Subcutaneous abdominal adipose tissue (tissue), 5 donors: ENCODE data around the gene LCNL1.

ENCODE experiments used
- H3K27ac ChIP-seq: one replicate; pipeline ENCODE4 v1.7.0; 2013; ENCODE audit warnings: low read depth, mild to moderate bottlenecking, inconsistent platforms, low read length, moderate library complexity
- H3K27me3 ChIP-seq, 5 donors: one replicate each; pipeline ENCODE4 v1.7.0; 2013; ENCODE audit warnings: low read length in 5 of 5, inconsistent platforms in 1 of 5; ENCODE audit not compliant: control insufficient read depth in 5 of 5, insufficient read depth in 4 of 5
- H3K36me3 ChIP-seq, 5 donors: one replicate each; pipeline ENCODE4 v1.7.0; 2013; ENCODE audit warnings: low read length in 5 of 5; ENCODE audit not compliant: control insufficient read depth in 5 of 5, insufficient read depth in 5 of 5
- H3K4me1 ChIP-seq, 5 donors: one replicate each; pipeline ENCODE4 v1.7.0; 2013; ENCODE audit warnings: low read length in 5 of 5, mild to moderate bottlenecking in 3 of 5, moderate library complexity in 1 of 5; ENCODE audit not compliant: control insufficient read depth in 5 of 5, insufficient read depth in 5 of 5
- H3K4me3 ChIP-seq, 5 donors: one replicate each; pipeline ENCODE4 v1.7.0; 2013; ENCODE audit warnings: low read length in 5 of 5, low read depth in 1 of 5
- H3K9ac ChIP-seq, 5 donors: one replicate each; pipeline ENCODE4 v1.7.0; 2013; ENCODE audit warnings: low read length in 5 of 5, mild to moderate bottlenecking in 4 of 5, moderate library complexity in 3 of 5
- H3K9me3 ChIP-seq, 5 donors: one replicate each; pipeline ENCODE4 v1.7.0; 2013; ENCODE audit warnings: low read length in 5 of 5; ENCODE audit not compliant: control insufficient read depth in 5 of 5
- donor health status: healthy.
- donor health status: healthy.
- donor health status: healthy.
- donor health status: healthy.
- donor health status: healthy.

LCNL1 gene

GRCh38 chr9:136974817-136975535 lies 7.8 kb upstream of the LCNL1 start:
- peaks cover 2 to 7% (median 5%) of the 10 kb centered on the region in 5 donors for H3K27me3 ChIP-seq
- H3K36me3 ChIP-seq, result no peaks in the 10 kb centered on the region
- no peak overlapping the region for H3K4me3 ChIP-seq
- no peaks in the 10 kb centered on the region for H3K9me3 ChIP-seq
- no peak overlapping the region for H3K27ac ChIP-seq
- peaks cover 0 to 42% (median 15%) of the 10 kb centered on the region in 5 donors for H3K4me1 ChIP-seq
- H3K9ac ChIP-seq, result no peak overlapping the region

GRCh38 chr9:136975644-136976043 lies 7.1 kb upstream of the LCNL1 start:
- Histone ChIP-seq H3K36me3 (no peaks in the 10 kb centered on the region), H3K27ac (no peak overlapping the region), H3K4me3 (no peak overlapping the region), H3K4me1 (peaks cover 0 to 45% (median 15%) of the 10 kb centered on the region in 5 donors), H3K9me3 (no peaks in the 10 kb centered on the region), H3K9ac (no peak overlapping the region), H3K27me3 (peaks cover 0 to 7% (median 3%) of the 10 kb centered on the region in 5 donors)

GRCh38 chr9:136977223-136977622 lies 5.6 kb upstream of the LCNL1 start, which contains the start of gene PTGDS:
Gene PTGDS, plus strand, starts transcription at chr9:136977504. Its CDS starts 75 bp downstream, at chr9:136977579.
- Histone ChIP-seq H3K36me3 (no peaks in the 10 kb centered on the region), H3K4me1 (peaks cover 0 to 57% (median 23%) of the 10 kb centered on the region in 5 donors), H3K27ac (no peak within 1 kb of the TSS), H3K4me3 (peak within 1 kb of the TSS in 4 of 5 donors; percentile 30 to 67 (median 44)), H3K9ac (peak within 1 kb of the TSS in 2 of 5 donors; percentile 30 to 41), H3K27me3 (peaks cover 0 to 8% (median 0%) of the 10 kb centered on the region in 5 donors), H3K9me3 (no peaks in the 10 kb centered on the region)

- Histone ChIP-seq H3K9me3 (no peaks in the 10 kb centered on the region), H3K27ac (no peak overlapping the region), H3K4me3 (peak overlapping the region in 4 of 5 donors; percentile 30 to 67 (median 44)), H3K36me3 (no peaks in the 10 kb centered on the region), H3K4me1 (peaks cover 0 to 61% (median 27%) of the 10 kb centered on the region in 5 donors), H3K9ac (peak overlapping the region in 1 of 5 donors; percentile 41), H3K27me3 (peaks cover 0 to 13% (median 0%) of the 10 kb centered on the region in 5 donors)
Measured at GRCh38 chr9:136977649-136978072, 5.1 kb upstream of the LCNL1 start.

GRCh38 chr9:136978073-136978864 lies 4.5 kb upstream of the LCNL1 start:
- Histone ChIP-seq H3K9me3 (no peaks in the 10 kb centered on the region), H3K27ac (no peak overlapping the region), H3K9ac (peak overlapping the region in 2 of 5 donors; percentile 30 to 41), H3K27me3 (peaks cover 0 to 18% (median under 1%) of the 10 kb centered on the region in 5 donors), H3K4me1 (peaks cover 0 to 65% (median 27%) of the 10 kb centered on the region in 5 donors), H3K4me3 (peak overlapping the region in 4 of 5 donors; percentile 30 to 67 (median 44)), H3K36me3 (no peaks in the 10 kb centered on the region)

GRCh38 chr9:136978865-136979544 lies 3.8 kb upstream of the LCNL1 start:
- Histone ChIP-seq H3K27ac (no peak overlapping the region), H3K9me3 (no peaks in the 10 kb centered on the region), H3K27me3 (peaks cover 0 to 25% (median 7%) of the 10 kb centered on the region in 5 donors), H3K4me1 (peaks cover 0 to 65% (median 27%) of the 10 kb centered on the region in 5 donors), H3K9ac (no peak overlapping the region), H3K36me3 (no peaks in the 10 kb centered on the region), H3K4me3 (no peak overlapping the region)

- Histone ChIP-seq H3K27me3 (peaks cover 6 to 34% (median 16%) of the 10 kb centered on the region in 5 donors), H3K27ac (no peak overlapping the region)
Measured at GRCh38 chr9:136979769-136980587, 2.8 kb upstream of the LCNL1 start.

GRCh38 chr9:136980669-136981478 lies 1.9 kb upstream of the LCNL1 start:
- Histone ChIP-seq H3K4me3 (no peak overlapping the region), H3K36me3 (no peaks in the 10 kb centered on the region), H3K27me3 (peaks cover 10 to 38% (median 21%) of the 10 kb centered on the region in 5 donors), H3K9me3 (no peaks in the 10 kb centered on the region), H3K9ac (no peak overlapping the region), H3K27ac (no peak overlapping the region), H3K4me1 (peaks cover 0 to 59% (median 31%) of the 10 kb centered on the region in 5 donors)

More at GRCh38 chr9:136979769-136980587, 2.8 kb upstream of the LCNL1 start:
- H3K4me3 ChIP-seq, result no peak overlapping the region
- H3K4me1 ChIP-seq, result peaks cover 0 to 62% (median 28%) of the 10 kb centered on the region in 5 donors
- no peak overlapping the region for H3K9ac ChIP-seq
- H3K9me3 ChIP-seq, result no peaks in the 10 kb centered on the region
- no peaks in the 10 kb centered on the region for H3K36me3 ChIP-seq
